ENCODE data around the gene DNAJC4.

DNA sequence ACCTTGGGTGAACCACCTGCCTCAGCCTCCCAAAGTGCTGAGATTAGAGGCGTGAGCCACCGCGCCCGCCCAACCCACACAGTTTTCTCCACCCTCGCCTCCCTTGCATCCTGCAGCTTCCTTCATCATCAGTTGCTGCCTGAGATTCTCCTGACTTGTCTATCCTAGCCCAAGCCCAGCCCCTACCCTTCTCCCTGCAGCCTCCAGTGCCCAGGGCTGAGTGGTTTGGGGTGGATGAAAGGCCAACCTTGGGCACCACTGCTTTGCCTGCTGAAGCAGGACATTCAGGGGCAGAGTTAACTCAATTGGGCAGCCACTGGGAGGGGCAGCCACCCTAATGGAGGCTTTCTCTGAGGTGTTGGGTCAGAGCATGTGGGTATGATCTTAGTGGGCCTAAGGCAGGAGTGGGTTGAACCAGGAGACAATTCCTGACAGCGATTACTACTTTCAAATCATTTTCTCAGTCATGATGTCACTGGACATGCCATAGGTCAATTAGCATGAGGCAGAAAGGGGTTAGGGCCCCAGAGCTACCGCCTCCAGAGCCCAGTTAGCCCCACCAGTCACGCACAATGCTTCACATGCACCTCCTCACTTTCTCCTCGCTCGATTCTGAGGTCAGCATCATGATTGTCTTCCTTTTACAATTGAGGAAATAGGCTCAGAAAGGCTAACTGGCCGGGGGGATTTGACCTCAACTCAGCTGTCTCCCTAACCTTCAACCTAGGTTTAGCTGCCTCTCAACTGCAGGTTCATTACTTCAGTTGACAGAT lies 9.5 kb downstream of the DNAJC4 start:
- no peak for TF ChIP-seq POLR2A (IDR thresholded peaks at IDR 0.05)
- TF ChIP-seq CTCF (IDR thresholded peaks at IDR 0.05), result no peak

Measured in ovary (tissue), 3 donors.